8988T (cell line): ENCODE data around the gene VGLL4.

Experiments
- DNase-seq: peaks from one replicate; pipeline ENCODE4 v3.0.0; 2011

The VGLL4 gene

GRCh38 chr3:11625376-11626083 lies 18.2 kb downstream of the VGLL4 start:
- no peak for DNase-seq

- no peak for DNase-seq
Measured at GRCh38 chr3:11624704-11625375, 18.9 kb downstream of the VGLL4 start.

GRCh38 chr3:11624161-11624560 lies 19.6 kb downstream of the VGLL4 start:
- DNase-seq: no peak

GRCh38 chr3:11622586-11623550 lies 20.8 kb downstream of the VGLL4 start:
- no peak for DNase-seq

GRCh38 chr3:11621077-11621476 lies 22.6 kb downstream of the VGLL4 start:
- DNase-seq: no peak

GRCh38 chr3:11619946-11620652 lies 23.6 kb downstream of the VGLL4 start:
- no peak for DNase-seq

- no peak for DNase-seq
Measured at GRCh38 chr3:11619461-11619860, 24.3 kb downstream of the VGLL4 start.

- no peak for DNase-seq
Measured at GRCh38 chr3:11618904-11619303, 24.8 kb downstream of the VGLL4 start.

- DNase-seq: no peak
Measured at GRCh38 chr3:11616551-11616950, 27.2 kb downstream of the VGLL4 start.

GRCh38 chr3:11613851-11614487 lies 29.7 kb downstream of the VGLL4 start:
- DNase-seq: no peak

- DNase-seq: no peak
Measured at GRCh38 chr3:11613319-11613718, 30.4 kb downstream of the VGLL4 start.

- no peak for DNase-seq
Measured at GRCh38 chr3:11612515-11613188, 31.1 kb downstream of the VGLL4 start.

GRCh38 chr3:11611341-11611799 lies 32.3 kb downstream of the VGLL4 start:
- DNase-seq: no peak

- DNase-seq: no peak
Measured at GRCh38 chr3:11610700-11611275, 32.9 kb downstream of the VGLL4 start.

- DNase-seq: no peak
Measured at GRCh38 chr3:11610044-11610671, 33.6 kb downstream of the VGLL4 start.

- no peak for DNase-seq
Measured at GRCh38 chr3:11609481-11609880, 34.2 kb downstream of the VGLL4 start.

GRCh38 chr3:11607816-11608215 lies 35.9 kb downstream of the VGLL4 start:
- no peak for DNase-seq

GRCh38 chr3:11606865-11607440 lies 36.8 kb downstream of the VGLL4 start:
- no peak for DNase-seq

- no peak for DNase-seq
Measured at GRCh38 chr3:11606090-11606784, 37.5 kb downstream of the VGLL4 start.

GRCh38 chr3:11605398-11605797 lies 38.3 kb downstream of the VGLL4 start:
- no peak for DNase-seq
